DMS153 treated with DMSO at 0.1 percent for 48 hours (cell line): ENCODE data around the gene SPEN.
"Not testable (repeated sequence)": the region's sequence is repeated elsewhere in the genome, so short reads cannot be mapped to it uniquely, and the experiment has no call there.

Experiments
- DNase-seq: peaks from one replicate; lab custom pipeline; 2025; ENCODE audit not compliant: unreplicated experiment; lab: John Stamatoyannopoulos, UW

The SPEN gene

GRCh38 chr1:15896841-15897610 lies 49.5 kb downstream of the SPEN start:
- DNase-seq: not testable (repeated sequence)

- DNase-seq: no peak
Observed at GRCh38 chr1:15899266-15899665, 51.8 kb downstream of the SPEN start.

DNA sequence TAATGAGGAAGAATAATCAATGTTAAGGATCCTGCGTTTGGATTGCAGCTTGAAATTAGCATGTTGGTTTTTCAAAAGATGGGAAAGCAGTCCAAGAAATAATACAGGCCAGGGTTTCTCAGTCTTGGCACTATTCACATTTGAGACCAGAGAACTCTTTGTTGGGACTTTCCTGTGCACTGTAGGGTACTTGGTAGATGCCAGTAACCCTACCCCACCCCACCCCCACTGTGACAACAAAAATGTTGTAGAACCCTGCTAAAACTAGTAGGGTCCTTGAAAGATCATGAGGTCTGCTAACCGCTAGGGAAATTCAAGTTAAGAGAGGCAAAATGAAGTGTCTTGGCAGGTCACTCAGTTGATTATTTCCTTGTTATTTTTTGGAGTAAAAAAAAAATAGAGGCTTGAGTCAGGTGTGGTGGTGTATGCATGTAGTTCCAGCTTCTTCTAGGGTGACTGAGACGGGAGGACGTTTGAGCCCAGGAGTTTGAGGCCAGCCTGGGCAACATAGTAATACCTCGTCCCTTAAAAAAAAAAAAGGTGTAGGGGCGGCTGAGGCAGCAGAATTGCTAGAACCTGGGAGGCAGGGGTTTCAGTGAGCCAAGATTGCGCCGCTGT lies 53.3 kb downstream of the SPEN start:
- DNase-seq: no peak

DNA sequence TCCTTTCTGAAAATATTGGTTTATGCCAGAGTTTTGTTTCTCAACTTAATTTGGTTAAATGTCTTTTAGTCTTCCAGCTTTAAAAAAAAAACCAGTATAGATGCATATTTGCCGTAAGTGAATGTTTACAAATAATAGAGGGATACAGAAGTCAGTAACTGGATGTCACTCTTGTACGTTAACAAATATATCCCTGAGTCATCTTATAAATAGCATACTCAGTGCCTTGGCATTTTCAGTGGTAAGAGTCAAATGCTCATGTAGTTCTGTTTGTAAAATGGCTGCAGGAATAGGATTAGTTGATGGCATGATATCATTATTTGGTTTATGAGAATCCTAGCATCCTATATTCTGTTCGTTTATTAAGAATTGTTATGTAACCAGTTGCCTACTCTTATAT lies 55.4 kb downstream of the SPEN start:
- no peak for DNase-seq

DNA sequence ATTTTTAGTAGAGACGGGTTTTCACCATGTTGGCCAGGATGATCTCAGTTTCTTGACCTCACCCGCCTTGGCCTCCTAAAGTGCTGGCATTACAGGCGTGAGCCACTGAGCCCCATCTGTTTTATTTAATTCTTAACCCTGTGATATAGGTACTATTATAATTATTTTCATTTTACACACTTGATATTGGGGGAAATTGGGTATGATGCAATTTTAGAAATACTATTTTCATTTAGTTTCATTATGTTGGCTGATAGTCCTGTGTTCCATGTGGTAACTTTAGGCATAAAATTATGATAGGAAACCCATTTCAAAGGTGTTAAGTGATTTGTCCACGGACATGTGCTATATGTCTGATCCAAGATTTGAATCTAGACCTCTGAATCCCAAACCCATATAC lies 61.1 kb downstream of the SPEN start:
- DNase-seq: no peak

GRCh38 chr1:15911141-15911540 lies 63.6 kb downstream of the SPEN start:
- DNase-seq: no peak

GRCh38 chr1:15911927-15912326 lies 64.4 kb downstream of the SPEN start:
- DNase-seq: no peak

DNA sequence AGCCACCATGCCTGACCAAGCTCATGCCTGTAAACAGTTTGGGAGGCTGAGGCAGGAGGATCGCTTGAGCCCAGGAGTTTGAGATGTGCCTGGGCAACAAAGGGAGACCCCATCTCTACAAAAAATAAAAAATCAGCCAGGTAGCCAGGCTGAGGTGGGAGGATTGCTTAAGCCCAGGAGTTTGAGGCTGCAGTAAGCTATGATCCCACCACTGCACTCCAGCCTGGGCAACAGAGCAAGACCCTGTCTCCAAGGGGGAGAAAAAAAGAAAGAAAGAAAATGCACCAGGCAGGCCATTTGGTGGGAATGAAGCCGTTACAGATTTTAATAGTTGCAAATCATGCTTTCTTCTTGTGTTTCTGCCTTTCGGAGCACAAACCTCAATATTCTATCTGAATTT lies 66.1 kb downstream of the SPEN start:
- not testable (repeated sequence) for DNase-seq

DNA sequence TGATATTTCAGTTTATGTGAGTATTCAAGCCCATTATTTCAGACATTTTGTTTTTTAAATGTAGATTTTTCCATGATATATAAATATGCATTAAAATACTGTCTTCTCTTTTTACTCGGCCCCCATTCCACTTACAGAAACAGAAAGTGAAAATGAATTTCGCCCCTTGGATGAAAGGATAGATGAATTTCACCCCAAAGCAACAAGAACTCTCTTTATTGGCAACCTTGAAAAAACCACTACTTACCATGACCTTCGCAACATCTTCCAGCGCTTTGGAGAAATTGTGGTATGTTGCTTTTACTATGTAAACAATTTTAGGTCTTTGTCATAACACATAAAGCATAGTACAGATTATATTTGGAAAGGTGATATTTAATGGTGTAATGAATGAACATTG lies 68.5 kb downstream of the SPEN start:
- no peak for DNase-seq

- no peak for DNase-seq
Observed at GRCh38 chr1:15916417-15916816, 68.9 kb downstream of the SPEN start.

GRCh38 chr1:15916916-15917315 lies 69.4 kb downstream of the SPEN start:
- DNase-seq: no peak

DNA sequence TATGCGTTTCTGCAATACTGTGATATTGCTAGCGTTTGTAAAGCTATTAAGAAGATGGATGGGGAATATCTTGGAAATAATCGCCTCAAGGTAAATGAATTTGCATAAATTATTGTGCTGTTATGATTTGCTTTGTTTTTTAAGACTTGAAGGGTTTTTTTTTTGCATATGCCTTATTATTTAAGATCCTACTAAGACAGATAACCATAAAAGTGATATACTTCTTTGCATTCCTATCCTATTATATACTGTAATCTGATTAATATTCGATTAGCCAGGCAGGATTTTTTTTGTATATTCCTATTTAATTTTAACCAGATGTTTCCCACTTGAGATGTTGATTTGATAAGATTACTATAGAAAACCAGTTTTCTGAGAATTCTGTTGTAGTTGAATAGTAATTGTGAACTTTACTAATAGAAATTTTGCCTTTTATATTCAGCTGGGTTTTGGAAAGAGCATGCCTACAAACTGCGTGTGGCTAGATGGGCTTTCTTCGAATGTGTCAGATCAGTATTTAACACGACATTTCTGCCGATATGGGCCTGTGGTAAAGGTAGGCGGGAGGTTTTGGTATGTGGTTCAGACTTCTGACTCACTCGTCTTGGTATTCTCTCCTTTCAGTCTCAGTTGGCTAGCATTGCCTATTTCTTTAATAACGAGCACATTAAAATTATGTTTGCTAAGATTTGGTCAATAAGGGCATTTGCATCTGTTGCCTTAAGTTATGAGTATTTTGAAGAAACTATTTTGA lies 71.6 kb downstream of the SPEN start:
- no peak for DNase-seq

DNA sequence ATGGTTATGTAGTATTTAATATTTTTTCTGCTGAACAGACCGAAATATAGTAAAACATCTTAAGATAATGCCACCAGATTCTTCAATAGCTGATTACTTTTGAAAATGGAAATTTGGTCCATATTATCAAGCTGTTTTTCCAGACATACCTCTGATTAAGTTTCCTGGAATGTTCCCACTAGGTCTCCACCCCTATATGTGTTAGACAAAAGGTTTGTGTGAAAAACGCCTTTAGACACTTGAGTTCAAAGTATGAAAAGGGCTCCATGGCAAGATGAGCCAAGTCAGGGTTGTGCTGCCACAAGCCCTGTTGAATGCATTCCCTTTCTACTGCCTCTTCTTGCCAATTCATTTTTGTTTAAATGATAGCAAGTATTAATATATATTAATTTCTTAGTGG lies 75.7 kb downstream of the SPEN start:
- DNase-seq: no peak

GRCh38 chr1:15926448-15926847 lies 78.9 kb downstream of the SPEN start:
- DNase-seq: not testable (repeated sequence)

DNA sequence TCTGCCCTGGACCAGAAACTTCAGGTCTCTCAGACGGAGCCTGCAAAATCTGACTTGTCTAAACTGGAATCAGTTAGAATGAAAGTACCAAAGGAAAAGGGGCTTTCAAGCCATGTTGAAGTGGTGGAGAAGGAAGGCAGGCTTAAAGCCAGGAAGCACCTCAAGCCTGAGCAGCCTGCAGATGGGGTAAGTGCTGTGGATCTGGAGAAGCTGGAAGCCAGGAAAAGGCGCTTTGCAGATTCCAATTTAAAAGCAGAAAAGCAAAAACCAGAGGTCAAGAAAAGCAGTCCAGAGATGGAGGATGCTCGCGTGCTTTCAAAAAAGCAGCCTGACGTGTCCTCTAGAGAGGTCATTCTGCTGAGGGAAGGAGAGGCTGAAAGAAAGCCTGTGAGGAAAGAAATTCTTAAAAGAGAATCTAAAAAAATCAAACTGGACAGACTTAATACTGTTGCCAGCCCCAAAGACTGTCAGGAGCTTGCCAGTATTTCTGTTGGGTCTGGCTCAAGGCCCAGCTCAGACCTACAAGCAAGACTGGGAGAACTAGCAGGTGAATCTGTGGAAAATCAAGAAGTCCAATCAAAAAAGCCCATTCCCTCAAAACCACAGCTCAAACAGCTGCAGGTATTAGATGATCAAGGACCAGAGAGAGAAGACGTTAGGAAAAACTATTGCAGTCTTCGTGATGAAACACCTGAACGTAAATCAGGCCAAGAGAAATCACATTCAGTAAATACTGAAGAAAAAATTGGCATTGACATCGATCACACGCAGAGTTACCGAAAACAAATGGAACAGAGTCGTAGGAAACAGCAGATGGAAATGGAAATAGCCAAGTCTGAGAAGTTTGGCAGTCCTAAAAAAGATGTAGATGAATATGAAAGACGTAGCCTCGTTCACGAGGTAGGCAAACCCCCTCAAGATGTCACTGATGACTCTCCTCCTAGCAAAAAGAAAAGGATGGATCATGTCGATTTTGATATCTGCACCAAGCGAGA lies 81.8 kb downstream of the SPEN start:
- no peak for DNase-seq

DNA sequence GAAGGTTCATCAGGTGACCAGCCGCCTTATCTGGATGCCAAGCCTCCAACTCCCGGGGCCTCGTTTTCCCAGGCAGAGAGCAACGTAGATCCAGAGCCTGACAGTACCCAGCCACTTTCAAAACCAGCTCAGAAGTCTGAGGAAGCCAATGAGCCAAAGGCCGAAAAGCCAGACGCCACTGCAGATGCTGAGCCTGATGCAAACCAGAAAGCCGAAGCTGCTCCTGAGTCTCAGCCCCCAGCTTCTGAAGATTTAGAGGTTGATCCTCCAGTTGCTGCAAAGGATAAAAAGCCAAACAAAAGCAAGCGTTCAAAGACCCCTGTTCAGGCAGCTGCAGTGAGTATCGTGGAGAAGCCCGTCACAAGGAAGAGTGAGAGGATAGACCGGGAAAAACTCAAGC lies 83.9 kb downstream of the SPEN start:
- DNase-seq: no peak

- DNase-seq: no peak
Observed at GRCh38 chr1:15931884-15932283, 84.4 kb downstream of the SPEN start.

DNA sequence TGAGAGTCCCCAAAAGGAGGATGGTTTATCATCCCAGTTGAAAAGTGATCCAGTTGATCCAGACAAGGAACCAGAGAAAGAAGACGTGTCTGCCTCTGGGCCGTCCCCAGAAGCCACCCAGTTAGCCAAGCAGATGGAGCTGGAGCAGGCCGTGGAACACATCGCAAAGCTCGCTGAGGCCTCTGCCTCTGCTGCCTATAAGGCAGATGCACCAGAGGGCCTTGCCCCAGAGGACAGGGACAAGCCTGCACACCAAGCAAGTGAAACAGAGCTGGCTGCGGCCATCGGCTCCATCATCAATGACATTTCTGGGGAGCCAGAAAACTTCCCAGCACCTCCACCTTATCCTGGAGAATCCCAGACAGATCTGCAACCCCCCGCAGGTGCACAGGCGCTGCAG lies 85.1 kb downstream of the SPEN start:
- no peak for DNase-seq

DNA sequence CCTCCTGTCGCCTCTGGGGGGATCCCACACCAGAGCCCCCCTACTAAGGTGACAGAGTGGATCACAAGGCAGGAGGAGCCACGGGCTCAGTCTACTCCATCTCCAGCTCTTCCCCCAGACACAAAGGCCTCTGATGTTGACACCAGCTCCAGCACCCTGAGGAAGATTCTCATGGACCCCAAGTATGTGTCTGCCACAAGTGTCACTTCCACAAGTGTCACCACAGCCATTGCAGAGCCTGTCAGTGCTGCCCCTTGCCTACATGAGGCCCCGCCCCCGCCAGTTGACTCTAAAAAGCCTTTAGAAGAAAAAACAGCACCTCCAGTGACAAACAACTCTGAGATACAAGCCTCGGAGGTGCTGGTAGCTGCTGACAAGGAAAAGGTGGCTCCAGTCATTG lies 86.2 kb downstream of the SPEN start:
- no peak for DNase-seq

- DNase-seq: no peak
Observed at GRCh38 chr1:15934211-15935055, 86.9 kb downstream of the SPEN start.
